Measurements from ENCODE around the gene DLGAP1.
A peak's percentile ranks its signal among the peaks of the same experiment; 100 is the strongest.

Gene DLGAP1

DNA sequence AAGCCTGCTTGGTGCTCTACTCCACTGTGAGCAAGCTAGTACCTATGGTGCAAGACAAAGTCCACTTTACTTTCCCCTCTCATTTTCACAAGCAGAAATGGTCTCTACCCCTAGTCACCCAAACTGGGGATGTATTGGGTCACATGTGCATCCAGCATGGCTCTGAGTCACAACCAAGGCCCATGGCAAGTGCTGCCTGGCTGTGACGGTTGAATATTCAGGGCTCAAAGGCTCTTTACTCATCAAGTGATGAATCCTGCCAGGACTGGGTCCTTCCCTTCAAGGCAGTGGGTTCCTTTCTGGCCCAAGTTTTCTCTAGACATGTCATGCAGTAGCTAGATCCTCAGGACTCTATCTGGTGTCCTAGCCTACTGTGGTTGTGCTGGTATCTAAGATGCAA, 311.5 kb downstream of the DLGAP1 start:
- DNase-seq: no peak

- no peak for DNase-seq
Observed at GRCh38 chr18:4142876-4143275, 312.2 kb downstream of the DLGAP1 start.

DNA sequence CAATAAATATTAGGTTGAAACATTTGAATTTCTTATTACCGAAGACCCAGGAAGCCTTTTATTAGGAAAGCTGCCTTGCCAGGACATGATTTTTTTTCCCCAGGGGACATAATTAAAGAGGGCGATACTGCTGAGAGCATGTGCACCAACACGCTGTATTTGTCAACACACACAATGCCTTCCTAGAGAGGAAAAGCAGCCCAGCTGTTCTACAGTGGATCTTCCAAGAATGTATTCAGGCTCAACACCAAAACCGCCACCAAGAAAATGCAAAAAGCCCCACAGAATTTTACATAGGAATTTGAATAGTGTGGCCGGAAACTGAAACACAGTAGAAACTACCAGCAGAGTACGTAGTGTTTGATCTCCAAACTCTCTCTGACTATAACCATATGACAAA, 320.4 kb downstream of the DLGAP1 start:
- no peak for DNase-seq

- DNase-seq: no peak
Observed at GRCh38 chr18:4130734-4131719, 324.1 kb downstream of the DLGAP1 start.

GRCh38 chr18:4126939-4127338, 328.2 kb downstream of the DLGAP1 start:
- DNase-seq: no peak

GRCh38 chr18:4125627-4126230, 329.4 kb downstream of the DLGAP1 start:
- no peak for DNase-seq

DNA sequence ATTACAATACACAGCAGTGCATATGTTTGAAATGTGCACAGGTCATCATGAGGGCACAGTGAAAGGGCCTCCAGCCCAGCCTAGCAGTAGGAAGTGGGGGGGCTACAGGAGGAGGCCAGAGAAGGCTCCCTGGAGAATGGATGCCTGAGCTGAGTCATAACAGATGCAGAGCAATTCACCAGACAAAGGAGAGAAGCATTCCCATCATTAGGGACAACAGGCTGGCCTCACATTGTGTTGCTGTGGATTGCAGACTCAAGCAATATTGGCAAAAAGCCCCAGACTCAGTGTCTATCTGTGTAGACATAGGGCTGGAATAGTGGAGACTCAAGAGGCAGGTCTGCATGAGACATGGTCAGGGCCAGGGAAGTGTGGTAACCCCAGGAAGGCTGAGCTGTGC, 329.9 kb downstream of the DLGAP1 start:
- no peak for DNase-seq

DNA sequence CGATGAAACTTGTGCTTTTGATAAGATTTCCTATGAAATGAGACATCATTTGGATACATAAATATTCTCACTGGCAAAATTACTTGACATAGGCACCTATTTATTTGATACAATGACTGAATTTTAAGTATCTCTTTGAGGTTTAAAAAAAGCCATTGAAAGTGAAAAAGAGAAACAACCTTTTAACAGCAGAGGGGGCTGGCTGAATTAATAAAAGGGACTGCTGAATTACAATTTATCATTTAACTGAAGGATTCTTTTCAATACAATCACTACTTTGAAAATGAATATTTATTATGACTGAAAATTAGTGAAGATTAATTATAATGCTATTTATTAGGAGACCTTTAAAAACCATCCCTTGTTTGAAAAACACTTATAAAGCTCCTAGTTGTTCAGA, 335.3 kb downstream of the DLGAP1 start:
- peak; percentile 3 for DNase-seq

DNA sequence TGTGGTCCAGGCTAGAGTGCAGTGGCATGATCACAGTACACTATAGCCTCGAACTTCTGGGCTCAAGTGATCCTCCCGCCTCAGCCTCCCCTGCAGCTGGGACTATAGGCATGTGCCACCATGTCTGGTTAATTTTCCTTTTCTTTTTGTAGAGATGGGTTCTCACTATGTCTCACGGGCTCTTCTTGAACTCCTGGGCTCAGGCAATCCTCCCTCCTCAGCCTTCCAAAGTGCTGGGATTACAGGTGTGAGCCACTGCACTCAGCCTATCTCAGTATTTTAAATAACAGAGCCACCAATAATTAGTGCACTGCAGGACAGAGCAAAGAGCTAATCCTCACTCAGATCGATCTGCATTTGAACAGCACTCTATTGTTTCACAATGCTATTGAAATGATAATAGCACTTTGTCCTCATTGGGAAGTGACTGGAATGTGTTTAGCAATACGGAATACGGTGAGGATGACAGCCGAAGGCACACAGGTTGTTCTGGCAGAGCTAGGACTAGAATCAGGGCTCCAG, 335.9 kb downstream of the DLGAP1 start:
- DNase-seq: no peak

DNA sequence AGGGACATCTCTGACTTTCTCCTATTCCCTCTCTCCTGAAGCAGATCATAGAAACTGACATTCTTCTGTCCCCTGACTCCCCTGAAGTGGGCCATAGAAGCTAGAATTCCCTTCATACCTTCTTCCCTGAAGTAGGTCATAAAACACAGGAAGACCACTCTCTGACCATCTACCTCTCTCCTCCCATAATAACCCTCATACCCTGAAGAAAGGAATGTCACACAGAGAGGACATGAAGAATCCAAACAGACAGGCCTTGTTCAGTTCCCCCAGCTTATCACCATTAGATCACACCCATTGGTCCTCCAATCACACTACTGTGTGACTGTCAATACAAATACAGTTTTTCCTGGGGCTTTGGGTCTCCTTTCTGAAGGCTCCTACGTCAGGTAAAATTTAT, 347.1 kb downstream of the DLGAP1 start:
- no peak for DNase-seq

- DNase-seq: no peak
Observed at GRCh38 chr18:4107049-4107467, 348.0 kb downstream of the DLGAP1 start.

DNA sequence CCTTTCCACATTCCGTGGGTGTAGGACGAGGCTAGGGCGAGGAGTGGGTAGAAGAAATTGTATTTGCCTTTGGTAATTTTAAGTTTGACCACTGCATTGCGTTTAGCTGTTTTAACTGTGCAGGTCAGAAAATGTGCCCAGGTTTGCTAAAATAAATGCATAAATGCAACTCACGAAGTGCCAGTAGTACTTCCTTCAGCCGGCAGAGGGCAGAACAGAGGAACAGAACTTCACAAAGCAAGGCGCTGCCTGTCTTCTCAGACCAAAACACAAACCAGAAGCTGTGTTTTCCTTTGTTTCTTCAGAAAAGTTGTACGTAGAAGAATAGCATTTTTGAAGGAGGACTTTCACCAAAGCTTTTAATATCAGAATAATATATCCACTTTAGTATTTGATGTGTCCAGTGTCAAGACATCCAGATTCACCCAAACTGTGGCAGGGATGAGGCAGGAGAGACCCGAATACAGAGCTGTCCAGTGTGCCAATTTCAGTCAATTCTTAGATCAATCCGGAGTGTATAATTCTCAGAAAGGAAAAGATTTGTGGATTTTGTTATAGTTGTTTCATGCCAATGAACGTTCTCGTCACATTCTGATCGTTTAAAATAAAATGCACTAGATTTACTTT, 348.6 kb downstream of the DLGAP1 start:
- DNase-seq: peak; percentile 29

DNA sequence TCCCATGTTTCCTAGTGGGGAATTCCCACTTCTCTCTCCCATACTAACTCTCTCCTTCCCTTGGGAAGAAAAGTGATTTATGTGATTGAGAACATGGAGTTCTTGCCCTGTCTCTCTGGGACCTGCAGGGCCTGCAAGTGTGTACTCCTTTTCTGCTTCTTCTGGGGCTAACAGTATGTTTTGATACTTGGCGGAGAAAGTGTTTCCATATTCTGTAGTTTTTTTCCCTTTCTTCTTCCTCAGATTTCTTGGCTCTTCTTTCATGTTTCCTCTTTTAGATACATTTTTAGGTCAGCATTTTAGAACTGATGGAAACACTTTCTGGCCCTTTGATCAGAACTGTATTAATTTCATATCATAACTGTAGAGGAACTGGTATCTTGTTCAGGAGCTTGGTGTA, 352.2 kb downstream of the DLGAP1 start:
- DNase-seq: no peak

DNA sequence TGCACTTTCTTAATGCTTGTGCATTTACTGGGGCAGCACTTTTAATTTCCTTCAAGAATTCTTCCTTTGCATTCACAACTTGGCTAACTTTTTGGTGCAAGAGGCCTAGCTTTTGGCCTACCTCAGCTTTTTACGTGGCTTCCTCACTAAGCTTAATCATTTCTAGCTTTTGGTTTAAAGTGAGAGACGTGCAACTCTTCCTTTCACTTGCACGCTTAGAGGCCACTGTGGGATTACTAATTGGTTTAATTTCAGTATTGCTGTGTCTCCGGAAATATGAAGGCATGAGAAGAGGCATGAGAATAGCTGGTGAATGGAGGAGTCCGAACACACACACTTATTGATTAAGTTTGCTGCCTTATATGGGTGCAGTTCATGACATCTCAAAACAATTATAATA, 354.1 kb downstream of the DLGAP1 start:
- DNase-seq: no peak

- no peak for DNase-seq
Observed at GRCh38 chr18:4096486-4096885, 358.6 kb downstream of the DLGAP1 start.

- no peak for DNase-seq
Observed at GRCh38 chr18:4093676-4094075, 361.4 kb downstream of the DLGAP1 start.

GRCh38 chr18:4084382-4084900, 370.7 kb downstream of the DLGAP1 start:
- DNase-seq: no peak

- no peak for DNase-seq
Observed at GRCh38 chr18:4078246-4078645, 376.9 kb downstream of the DLGAP1 start.

- DNase-seq: no peak
Observed at GRCh38 chr18:4077721-4078120, 377.4 kb downstream of the DLGAP1 start.

DNA sequence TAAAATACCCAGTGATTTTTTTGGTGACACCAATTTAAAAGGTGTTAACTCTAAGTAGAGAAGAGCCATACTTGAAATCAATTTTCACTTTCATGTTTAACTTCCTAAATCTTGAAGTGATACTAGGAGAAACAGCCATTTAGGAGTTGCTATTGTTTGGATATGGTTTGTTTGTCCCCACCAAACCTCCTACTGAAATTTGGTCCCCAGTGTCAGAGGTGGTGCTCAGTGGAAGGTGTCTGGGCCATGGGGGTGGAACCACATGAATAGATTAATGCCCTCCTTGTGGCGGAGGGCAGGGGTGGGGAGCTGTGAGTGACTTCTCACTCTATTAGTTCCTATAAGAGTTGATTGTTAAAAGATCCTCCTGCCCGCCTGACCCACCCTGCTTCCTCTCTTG, 377.9 kb downstream of the DLGAP1 start:
- no peak for DNase-seq

- DNase-seq: no peak
Observed at GRCh38 chr18:4074647-4075046, 380.5 kb downstream of the DLGAP1 start.

- no peak for DNase-seq
Observed at GRCh38 chr18:4069183-4069582, 385.9 kb downstream of the DLGAP1 start.

- DNase-seq: peak; percentile 20
Observed at GRCh38 chr18:4068552-4069158, 386.5 kb downstream of the DLGAP1 start.

Data from DMS79 (cell line).